GM12864 (cell line): Measurements from ENCODE around the gene ACAD11.

Experiments used
- DNase-seq: peaks from one replicate; pipeline ENCODE4 v3.0.0-alpha.2; 2011; ENCODE audit warnings: low read depth
- H3K4me3 ChIP-seq: 2 replicates; pipeline ENCODE4 v1.5.1; 2011; ENCODE audit warnings: mild to moderate bottlenecking, low read depth, low read length, control low read depth
- CTCF ChIP-seq: IDR thresholded peaks from 2 replicates; pipeline ENCODE4 v1.5.1; 2011; ENCODE audit warnings: low read depth, mild to moderate bottlenecking, moderate library complexity, low read length, control low read depth, inconsistent platforms; ENCODE audit errors: missing control alignments

The ACAD11 gene

GRCh38 chr3:132679911-132680310, 20.3 kb upstream of the ACAD11 start:
- no peak for DNase-seq
- no peak overlapping the region for H3K4me3 ChIP-seq
- no peak for TF ChIP-seq CTCF

DNA sequence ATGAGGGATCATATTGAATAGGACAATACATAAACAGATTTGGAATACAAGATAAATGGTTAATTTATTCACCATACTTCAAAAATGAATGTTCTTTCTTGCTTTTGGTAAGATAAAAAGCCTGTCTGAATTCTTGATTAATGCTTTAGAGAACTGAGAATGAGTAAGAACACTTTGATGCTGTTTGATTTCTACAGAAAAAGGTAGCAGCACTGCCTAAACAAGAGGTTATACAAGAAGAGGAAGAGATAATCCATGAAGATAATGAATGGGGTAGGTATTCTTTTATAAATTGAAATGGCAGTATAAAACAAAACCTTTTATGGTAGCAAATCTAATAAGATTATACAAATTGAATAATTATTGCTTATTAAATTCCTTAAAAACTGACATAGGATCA, 15.8 kb upstream of the ACAD11 start:
- DNase-seq: no peak
- no peak overlapping the region for H3K4me3 ChIP-seq
- no peak for TF ChIP-seq CTCF

- H3K4me3 ChIP-seq: no peak overlapping the region
- TF ChIP-seq CTCF: no peak
- no peak for DNase-seq
Observed at GRCh38 chr3:132669256-132669777, 9.7 kb upstream of the ACAD11 start.

DNA sequence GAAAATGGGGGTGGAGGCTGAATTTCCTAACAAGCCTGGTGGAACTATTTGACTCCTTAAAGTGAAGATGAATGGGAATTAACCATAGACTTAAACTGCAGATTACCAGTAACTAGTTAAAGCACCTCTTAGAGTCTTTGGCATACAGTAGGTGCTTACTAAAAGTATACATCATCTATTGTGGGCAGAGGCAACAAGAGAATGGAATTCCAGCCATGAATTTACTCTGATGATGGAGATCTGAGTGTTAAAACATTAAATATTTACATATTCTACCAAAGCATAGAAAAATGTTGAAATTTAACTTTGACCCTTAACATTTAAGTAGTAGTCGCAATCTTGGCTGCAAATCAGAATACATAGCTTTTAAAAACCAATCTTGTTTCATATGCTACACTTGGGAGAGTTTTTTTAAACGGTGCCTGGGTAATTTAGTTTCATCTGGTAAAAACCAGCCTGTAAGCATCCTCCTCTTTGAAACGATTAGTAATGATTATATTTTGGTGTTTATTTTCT, 5.7 kb upstream of the ACAD11 start:
- TF ChIP-seq CTCF: no peak
- no peak for DNase-seq
- H3K4me3 ChIP-seq: no peak overlapping the region

DNA sequence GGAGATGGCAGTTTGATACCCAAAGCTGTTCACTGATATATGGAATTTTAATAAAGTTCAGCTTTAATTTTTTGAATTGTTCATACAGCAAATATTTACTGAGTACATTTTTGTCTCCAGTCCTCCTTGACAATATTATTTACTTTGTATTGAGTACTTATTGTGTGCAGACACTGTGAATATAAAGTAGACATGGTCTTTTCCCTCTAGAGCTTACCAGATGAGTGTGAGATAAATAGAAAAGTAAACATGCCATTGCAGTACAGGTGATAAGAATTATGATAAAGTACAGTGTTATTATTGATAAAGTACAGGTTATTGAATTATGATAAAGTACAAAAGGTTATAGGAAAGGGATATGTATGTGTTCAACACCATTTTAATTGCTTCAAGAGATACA, 2.6 kb upstream of the ACAD11 start:
- TF ChIP-seq CTCF: no peak
- H3K4me3 ChIP-seq: no peak overlapping the region
- no peak for DNase-seq

- TF ChIP-seq CTCF: no peak
- no peak for DNase-seq
- H3K4me3 ChIP-seq: peak overlapping the region; percentile 57
Observed at GRCh38 chr3:132661101-132661500, 1.5 kb upstream of the ACAD11 start.

GRCh38 chr3:132660811-132661070, 1.1 kb upstream of the ACAD11 start:
- no peak for TF ChIP-seq CTCF
- DNase-seq: no peak

More at GRCh38 chr3:132660811-132661070, 1.1 kb upstream of the ACAD11 start:
- H3K4me3 ChIP-seq: peak overlapping the region; percentile 57
